Mammary epithelial cell (primary cell): Measurements from ENCODE around the gene LDLR.

Experiments
- EZH2 ChIP-seq: IDR thresholded peaks from 2 replicates; pipeline ENCODE4 v1.6.1; 2012; ENCODE audit warnings: low read length, inconsistent platforms, borderline replicate concordance
- TF ChIP-seq, protein P1 (sequence below), 2 donors: IDR thresholded peaks in 1 of 2; conservative IDR thresholded peaks in 1 of 2; 2 replicates each; pipeline ENCODE4 v1.5.1; 2011 to 2012; ENCODE audit warnings: inconsistent platforms in 2 of 2, low read length in 2 of 2, mild to moderate bottlenecking in 2 of 2, control low read depth in 1 of 2, low read depth in 1 of 2; ENCODE audit not compliant: insufficient read depth in 1 of 2; ENCODE audit errors: extremely low read depth in 1 of 2

GRCh38 chr19:11115895-11116446 is 26.7 kb downstream of the LDLR start:
- TF ChIP-seq, protein P1, sequence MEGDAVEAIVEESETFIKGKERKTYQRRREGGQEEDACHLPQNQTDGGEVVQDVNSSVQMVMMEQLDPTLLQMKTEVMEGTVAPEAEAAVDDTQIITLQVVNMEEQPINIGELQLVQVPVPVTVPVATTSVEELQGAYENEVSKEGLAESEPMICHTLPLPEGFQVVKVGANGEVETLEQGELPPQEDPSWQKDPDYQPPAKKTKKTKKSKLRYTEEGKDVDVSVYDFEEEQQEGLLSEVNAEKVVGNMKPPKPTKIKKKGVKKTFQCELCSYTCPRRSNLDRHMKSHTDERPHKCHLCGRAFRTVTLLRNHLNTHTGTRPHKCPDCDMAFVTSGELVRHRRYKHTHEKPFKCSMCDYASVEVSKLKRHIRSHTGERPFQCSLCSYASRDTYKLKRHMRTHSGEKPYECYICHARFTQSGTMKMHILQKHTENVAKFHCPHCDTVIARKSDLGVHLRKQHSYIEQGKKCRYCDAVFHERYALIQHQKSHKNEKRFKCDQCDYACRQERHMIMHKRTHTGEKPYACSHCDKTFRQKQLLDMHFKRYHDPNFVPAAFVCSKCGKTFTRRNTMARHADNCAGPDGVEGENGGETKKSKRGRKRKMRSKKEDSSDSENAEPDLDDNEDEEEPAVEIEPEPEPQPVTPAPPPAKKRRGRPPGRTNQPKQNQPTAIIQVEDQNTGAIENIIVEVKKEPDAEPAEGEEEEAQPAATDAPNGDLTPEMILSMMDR (conservative IDR thresholded peaks at IDR 0.05 in 1 of 2, IDR thresholded peaks at IDR 0.05 in 1 of 2; ENCODE audit: extremely low read depth in 1 of 2, insufficient read depth in 1 of 2, low read depth in 1 of 2, low read length in 2 of 2): no peak
- no peak for TF ChIP-seq EZH2
